ENCODE measurements around the gene GNAQ.

DNA sequence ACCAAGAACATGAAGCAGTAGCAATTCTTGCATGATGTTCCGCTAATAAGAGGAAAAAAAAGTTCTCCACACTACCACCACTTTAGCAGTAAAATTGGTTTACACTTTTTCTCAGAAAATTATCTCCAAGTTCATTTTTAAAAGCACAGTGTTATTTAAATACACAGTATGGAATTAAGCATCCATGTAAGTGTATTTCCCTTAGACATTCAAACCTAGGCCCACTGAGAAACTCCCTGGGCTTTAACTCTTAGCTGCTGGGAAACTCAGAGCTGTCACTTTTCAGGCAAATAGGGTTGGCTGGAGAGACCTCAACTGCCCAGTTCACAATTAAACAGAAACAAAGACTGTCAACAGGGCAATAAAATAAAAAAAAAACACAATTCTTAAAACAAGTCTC, 2.7 kb downstream of the GNAQ start:
- TF ChIP-seq CTCF (IDR thresholded peaks at IDR 0.05) (no peak), POLR2A (IDR thresholded peaks at IDR 0.05; ENCODE audit: low read length) (no peak), FOSL2 (IDR thresholded peaks at IDR 0.05) (no peak), FOSL2 (CRISPR knock-in tag; IDR thresholded peaks at IDR 0.05) (no peak), CHD2 (IDR thresholded peaks at IDR 0.05; ENCODE audit: low read length, partially characterized antibody) (no peak)
- TF ChIP-seq, protein P1, sequence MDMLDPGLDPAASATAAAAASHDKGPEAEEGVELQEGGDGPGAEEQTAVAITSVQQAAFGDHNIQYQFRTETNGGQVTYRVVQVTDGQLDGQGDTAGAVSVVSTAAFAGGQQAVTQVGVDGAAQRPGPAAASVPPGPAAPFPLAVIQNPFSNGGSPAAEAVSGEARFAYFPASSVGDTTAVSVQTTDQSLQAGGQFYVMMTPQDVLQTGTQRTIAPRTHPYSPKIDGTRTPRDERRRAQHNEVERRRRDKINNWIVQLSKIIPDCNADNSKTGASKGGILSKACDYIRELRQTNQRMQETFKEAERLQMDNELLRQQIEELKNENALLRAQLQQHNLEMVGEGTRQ (IDR thresholded peaks at IDR 0.05): no peak
